Measurements from ENCODE around the gene KIRREL3.

- TF ChIP-seq CTCF (IDR thresholded peaks at IDR 0.05; ENCODE audit: insufficient read depth, low read length), result no peak
- no peak for TF ChIP-seq GABPA (IDR thresholded peaks at IDR 0.05; ENCODE audit: low read depth)
These were observed 402.0 kb downstream of the KIRREL3 start for GRCh38 chr11:126598344-126599216.

All from HL-60 (cell line).